HG03175 (cell line): ENCODE measurements around the gene KCNN2.
A peak's percentile ranks its signal among the peaks of the same experiment; 100 is the strongest.

Experiments
- ATAC-seq: cut with Tn5 transposase; IDR thresholded peaks from one replicate; pipeline ENCODE4 v1.9.1; 2021; ENCODE audit warnings: mild to moderate bottlenecking, moderate library complexity; ENCODE audit not compliant: unreplicated experiment

Gene KCNN2

DNA sequence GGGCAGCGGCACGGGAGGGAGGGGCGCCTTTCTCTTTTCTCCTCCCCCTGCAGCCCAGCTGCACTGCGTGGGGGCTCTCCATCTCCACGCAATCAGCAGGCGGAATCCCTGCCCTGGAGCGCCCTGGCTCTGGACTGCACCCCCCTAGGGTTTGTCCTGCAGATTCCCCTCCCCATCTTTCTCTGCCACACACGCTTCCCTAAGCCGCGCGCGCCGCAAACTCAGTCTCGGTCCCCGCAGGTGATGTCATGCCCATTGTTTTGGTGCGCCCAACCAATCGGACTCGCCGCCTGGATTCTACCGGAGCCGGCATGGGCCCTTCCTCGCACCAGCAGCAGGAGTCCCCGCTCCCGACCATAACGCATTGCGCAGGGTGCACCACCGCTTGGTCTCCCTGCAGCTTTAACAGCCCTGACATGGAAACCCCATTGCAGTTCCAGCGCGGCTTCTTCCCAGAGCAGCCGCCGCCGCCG lies at the start of gene KCNN2:
TSS of gene KCNN2 (plus strand) at position 347 of the 473 bp plus-strand sequence. CDS start at position 417, 70 bp downstream.
- ATAC-seq: peak; percentile 75

DNA sequence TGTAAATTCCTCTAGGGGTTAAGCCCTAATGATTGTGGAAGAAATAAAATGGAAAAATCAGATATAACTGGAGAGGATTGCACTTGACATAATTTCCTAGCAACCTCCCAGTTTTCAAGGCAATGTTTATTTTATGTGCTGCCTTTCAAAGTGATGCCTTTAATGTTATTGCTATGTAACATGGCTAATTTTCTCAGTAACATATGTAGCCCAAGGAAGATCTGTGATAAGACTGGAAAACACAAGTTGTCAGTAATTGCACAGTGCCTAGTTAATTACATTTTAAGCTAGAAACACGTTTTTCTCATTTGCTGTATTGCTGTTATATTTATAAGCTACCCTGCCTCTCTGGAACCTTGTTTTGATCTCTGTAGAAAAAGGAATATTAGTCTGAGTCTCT lies 49.2 kb upstream of the KCNN2 start:
- ATAC-seq: no peak

DNA sequence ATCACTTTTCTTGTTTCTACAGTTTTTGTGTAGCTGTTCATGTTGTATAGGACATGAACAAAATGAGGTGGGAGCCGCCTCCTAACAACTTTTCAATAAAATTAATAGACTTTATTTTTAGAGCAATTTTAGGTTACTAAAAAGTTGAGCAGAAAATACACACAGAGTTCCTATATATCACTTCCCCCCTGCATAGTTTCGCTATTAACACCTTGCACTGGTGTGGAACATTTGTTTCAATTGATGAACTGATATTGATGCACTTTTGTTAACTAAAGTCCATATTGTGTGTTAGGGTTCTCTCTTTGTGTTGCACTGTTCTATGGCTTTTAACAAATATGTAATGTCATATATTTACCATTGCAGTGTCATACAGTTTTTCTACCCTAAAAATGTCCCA lies 47.8 kb upstream of the KCNN2 start:
- no peak for ATAC-seq

DNA sequence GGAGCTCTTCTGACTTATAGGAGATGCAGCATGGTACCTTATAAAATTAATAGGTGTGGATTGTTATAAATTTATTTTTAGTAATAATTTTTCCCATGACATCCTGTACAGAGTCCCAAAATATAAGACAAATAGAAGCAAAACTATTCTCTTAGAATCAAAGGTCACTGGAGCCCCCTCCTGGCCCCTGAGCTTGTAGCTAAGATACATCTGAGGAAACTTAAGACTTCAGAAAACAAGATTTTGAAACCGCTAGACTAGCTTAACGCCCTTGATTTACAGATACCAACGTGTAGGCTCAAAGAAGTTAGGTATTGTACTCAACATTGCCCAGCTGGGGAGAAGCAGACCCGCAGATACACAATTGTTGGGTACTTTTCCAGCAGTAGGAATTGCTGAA lies 45.7 kb upstream of the KCNN2 start:
- ATAC-seq: no peak

DNA sequence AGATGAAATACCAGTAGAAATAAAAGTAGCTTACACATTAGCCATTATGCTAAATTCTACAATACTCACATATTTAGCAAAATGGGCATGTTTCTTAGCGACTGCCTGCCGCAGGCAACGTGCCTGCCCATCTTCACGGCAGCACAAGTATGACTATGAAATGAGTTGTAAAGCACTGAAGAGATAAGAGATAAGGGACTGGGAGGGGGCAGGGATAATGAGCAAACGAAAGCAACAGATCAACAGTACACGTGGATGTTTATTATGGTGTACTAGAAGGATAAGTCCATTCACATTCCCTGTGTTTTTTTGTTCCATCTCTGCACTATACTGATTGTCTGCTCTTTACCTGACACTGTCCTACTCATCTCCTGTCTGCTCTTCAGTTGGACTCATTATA lies 44.1 kb upstream of the KCNN2 start:
- ATAC-seq: no peak

DNA sequence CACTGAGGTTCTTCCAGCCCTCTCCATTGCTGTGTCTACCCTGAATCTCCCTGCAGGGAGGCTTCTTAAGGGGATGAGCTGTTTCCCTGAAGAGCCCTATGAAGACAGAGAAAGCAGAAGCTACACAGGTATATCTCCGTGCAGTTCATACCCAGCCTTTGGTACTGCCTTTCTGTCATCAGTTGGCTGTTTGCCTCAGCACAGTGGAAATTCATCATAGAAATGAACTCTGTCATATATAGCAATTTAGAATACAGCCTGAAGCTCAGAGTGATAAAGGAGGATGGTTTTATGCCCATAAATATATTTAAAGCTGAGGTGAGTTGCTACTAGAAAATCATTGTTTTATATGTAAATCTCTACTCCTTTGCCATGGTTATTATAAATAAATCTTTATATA lies 42.6 kb upstream of the KCNN2 start:
- ATAC-seq: no peak

DNA sequence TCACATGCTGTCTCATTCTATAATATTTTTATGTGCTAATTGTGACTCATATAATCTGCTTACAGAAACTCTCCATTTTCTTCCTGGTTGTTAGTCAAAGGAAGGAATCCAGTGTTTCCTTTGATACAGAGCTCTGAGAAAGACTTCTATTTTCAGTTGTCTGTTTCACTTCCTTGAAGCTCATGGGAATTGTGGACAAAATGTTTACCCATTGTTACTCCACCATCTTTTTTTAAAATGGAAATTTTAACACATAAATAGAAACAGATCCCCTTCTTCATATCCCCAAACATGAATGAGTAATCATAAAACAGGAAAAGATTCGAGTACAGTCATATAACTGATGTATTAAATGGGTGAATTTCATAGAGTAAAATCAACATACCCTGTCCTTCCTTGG lies 42.0 kb upstream of the KCNN2 start:
- ATAC-seq: no peak

DNA sequence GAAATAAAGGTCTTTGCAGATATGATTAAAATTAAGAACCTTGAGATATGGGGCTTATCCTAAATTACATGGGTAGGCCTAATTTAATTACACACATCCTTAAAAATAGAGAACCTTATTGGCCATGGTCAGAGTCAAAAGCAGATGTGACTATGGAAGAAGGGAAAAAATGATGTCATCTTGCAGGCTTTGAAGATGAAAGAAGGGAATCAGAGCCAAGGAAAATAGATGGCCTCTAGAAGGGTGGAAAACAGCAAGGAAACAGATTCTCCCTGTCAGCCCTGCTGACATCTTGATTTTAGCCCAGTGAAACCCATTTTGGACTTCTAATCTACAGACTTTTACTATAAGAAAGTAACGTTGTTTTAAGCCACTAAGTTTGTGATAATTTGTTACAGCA lies 37.6 kb upstream of the KCNN2 start:
- ATAC-seq: no peak

DNA sequence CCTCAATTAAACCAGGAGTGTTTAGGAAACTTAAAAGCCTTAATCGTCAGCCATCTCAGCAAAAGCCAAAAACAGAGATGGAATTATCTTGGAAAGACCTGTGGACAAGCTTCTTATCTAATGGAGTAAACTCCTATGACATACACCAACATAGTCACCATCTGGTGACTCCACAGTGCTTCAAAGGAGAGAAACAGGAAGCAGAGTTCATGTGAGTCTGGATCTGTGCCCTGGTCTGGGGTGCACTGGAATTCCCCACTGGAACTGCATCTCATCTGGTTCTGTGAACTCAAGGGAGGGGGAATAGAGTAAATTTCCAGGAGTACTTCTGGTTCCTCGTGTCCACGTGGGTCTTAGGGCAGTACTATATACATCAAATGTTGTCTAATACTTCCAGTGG lies 36.3 kb upstream of the KCNN2 start:
- ATAC-seq: no peak

DNA sequence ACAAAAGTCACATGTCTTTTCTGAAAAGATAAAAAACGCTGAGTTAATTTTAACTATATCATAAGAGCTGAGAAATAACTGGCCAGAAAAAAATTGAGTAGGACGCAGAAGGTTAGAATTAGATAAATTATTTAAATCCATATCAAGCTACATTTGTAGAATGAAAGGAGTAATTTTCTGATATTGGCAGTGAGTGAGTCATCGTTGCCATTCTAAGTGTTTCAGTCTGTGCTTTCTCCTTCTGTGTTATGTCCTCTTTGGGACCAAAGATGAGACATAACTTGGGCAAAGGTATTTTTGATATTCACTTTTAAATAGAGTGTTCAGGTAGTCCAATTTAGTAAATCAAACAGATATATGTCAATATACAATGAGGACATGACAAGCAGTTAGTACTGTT lies 34.4 kb upstream of the KCNN2 start:
- ATAC-seq: no peak

DNA sequence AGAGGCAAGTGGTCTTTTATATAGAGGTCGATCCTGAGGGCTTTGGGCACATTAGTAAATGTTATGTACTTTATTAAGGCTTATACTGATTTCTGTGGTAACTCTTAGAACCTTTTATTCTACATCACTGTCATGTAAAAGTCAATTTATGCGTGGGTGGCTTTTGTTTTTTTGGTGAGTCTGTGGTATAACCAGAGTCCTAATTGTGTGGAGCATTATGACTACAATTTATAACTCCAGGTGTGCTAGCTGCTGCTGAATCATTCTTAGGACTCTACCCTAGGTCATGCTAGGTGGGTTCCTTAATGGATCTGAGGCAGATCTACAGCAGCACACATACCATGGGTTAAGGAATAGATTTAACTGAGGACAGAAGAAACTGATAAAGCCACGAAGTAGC lies 33.9 kb upstream of the KCNN2 start:
- no peak for ATAC-seq

DNA sequence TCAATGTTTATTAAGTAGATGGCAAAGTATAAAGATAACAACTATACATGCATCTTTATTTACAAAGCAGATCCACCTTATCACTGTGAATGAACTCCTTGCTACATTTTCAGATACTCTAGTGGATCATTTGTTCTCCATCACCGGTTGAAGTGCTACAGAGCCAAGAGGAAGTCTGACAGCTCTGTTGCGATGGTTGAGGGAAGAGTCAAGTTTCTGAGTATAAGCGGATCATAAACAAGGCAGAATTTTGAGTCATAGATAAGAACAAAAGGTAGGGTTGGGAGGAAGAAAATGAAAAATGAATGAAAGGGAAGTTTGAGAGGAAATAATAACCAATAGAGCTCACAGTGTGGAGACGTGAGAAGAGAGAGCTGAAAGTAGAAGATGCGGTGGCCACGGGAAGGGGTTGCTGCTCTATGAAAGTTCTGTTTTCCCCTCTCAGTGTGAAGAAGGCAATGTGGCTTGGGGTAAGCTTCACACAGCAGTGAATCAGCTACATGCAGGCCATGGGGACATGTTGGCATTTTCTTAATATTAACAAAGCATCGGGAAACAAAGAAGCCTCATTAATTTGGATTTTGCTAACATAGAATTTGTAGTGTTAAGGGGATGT lies 30.8 kb upstream of the KCNN2 start:
- no peak for ATAC-seq

DNA sequence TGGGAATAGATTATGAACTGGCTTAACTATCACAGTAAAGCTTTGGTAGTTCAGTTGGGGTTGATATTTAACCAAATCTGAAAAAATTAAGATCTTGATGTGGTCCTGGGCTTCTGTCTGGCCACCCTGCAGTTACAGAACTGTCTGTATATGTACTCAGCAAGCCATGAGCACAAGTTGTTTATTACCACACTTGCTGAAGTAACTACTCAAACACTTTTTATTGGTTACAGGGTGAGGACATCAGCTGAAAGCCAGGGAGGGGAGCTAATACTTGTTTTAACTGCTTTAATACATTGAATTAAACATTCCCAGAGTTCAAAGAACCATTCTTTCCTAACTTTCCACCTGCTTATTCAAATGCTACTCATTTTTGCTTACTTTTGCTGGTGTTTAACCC lies 29.4 kb upstream of the KCNN2 start:
- ATAC-seq: no peak

DNA sequence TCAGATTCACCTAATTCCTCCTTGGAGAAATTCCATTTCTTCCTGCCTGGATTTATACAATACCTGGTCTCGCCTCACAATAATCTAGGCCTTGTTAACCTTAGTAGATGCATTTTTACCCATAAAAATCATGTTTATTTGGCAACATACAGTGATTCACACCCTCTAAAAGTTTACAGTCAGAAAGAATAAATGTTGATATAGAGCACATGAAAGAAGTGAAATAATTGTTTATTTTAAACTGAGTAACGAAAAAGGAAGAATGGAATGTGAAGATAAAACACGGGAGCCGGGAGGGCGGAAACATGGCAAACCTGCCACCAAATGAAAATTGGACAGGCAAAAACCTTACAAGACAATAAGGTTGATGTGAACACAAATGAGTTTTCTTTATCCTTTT lies 28.9 kb upstream of the KCNN2 start:
- ATAC-seq: no peak

DNA sequence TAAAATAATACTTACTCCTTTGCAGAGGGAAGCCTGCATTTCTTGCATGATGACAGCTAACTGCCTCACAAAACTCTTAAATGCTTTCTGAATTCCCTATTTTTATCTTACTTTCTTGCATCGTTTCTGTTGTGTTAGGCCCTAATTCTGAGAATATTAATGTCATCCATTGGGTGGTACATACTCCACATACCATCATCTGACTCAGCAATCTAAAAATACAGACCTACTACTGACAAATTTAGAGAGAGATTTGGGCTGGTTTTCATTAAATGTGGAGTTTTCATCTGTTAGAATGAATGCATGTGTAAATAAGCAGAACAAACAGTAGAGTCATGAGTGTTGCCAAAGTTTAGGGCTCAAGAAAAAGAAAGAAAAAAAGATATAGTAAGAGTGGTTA lies 26.5 kb upstream of the KCNN2 start:
- ATAC-seq: no peak

DNA sequence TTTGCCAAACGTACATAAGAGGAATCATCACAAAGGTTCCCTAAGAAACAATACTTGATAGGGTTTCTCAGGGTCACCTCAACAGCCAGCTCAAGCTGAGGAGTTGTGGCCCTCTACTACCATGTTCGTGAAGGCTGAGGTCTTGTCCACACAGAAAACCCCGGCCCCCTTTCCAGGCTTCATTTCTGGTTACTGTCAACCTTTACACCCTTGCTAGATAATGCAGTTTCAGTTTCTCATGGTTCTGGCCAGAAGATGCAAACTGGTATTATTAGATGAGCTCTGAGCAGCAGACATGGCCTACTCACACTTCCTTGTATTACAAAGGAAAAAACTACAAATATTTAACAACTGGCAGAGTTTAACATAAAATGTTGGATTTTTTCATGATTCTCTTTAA lies 22.8 kb upstream of the KCNN2 start:
- no peak for ATAC-seq

DNA sequence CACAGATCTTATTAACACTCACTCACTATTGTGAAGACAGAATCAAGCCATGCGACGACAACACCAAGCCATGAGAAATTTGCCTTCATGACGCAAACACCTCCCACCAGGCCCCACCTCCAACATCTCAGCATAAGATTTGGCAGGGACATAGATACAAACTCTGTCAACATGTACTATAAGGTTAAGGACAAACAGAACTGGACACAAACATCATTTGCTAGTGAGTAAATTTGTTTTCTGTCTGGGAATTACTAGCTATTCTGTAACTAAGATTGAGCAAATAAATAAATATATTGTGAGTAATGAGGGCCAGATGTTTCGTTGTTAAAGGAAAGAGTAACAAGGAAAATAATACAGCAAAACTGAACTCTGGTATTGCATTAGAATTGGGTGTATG lies 15.7 kb upstream of the KCNN2 start:
- no peak for ATAC-seq

DNA sequence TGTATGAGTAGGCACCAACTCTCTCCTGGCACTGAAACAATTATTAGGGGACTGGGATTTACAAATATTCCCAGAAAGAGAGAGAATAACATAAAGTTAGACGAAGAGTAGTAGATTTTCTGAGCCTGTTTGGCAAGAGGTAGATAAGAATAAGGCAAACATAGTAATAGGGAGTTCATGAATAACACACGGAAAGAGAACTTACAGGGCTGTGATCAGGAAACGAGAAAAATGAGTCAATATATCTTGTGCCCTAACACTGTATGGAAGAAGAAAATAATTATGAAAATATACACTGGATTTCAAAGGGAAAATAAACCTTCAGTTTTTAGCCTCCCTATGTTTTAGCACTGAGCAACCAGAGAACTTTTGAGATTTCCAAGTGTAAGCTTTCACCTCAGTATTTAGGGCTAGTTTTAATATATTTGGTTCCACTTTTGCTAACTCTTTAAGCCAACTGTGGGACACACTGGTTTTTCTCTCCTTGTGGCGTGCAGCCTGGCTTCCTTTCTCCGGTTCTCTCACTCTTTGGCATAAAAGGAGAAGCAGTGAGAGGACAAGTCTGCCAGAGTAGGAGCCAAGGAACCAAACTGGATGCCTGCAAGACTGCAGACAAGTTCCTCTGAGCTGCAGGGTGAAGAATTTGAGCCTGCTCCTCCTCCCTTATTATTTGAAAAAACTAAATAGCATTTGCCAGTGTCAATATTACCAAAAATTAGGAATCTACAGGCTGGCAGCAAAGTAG lies 6.6 kb upstream of the KCNN2 start:
- no peak for ATAC-seq

DNA sequence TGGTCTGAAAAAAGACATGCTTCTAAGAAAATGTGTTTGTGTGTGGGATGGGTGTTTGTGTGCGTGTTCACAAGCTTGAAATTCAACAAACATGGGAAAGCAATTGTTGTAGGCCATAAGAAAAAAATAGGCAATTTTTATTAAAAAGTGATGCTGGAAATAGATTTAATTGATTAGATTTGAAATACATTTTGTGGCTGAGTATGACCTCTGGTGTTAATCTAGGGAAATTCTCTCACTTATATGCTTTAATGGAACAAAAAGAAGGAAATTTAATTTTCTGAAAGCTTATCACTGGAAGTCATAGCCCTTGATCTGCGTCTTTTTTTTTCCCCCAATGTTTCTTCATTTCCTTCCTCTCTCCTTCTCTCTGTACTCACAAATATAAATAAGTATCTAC lies 3.5 kb upstream of the KCNN2 start:
- no peak for ATAC-seq

DNA sequence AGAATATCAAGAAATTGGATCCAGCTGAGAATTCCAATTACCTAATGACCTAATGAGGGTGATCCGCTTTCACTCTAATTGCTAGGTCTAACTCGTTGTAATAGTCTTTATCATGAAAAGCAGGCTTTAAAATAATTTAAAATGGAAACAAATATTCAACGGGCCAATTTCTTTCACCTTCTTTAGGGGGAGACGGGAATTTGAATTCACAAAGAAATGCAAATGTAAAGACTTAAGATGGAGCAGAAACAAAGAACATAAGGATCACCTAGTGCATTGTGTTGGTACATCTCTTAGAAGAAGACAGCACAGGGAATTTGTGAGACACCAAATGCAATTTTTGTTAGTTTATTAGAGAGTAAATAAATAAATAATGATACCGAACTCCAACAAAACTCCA lies 1.5 kb upstream of the KCNN2 start:
- ATAC-seq: no peak

DNA sequence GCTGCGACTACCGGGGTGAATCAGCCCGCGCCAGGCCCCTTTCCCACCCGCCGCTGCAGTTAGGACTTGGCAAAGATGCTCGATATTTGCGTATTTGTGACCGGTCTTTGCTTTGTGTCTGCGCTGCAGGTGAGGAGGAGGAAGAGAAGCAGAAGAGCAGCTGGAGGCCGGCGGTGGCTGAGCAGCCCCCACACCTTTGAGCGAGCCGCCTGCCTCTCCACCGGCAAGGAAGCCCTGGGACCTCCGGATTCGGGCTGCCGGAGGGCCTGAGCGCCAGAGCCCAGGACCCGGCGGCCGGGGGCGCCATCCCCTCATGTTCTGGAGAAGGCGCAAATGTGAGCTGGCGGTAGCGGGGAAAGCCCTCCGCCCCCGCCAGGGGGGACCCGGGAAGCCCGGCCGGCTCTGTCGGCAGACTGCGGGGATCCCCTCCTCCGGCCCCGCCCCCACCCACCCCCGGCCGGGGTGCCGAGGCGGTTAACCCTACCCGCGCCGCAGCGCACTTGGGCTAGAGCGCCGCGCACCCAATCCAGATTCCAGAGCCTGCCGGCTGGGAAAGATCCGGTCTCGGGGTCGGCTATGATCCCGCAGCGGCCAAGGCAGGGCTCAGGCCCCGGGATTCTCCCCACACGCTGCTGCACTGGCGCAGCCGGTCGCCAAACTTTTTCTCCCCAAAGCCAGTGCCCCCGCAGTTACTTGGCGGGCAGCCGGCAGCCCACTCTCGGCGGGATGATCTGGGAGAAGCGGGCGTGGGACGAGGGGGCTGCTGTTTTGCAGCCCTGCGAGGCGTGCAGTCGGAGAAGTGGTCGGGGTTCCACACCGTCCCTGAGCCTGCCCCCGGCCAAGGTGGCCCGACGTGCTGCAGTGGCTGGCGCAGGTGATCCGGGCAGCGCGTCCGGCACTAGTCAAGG lies 800 bp upstream of the KCNN2 start:
- ATAC-seq: peak; percentile 7
